IPS-20b (cell line): Measurements from ENCODE around the gene GTF2E1.
A peak's percentile ranks its signal among the peaks of the same experiment; 100 is the strongest.
"Not testable (repeated sequence)": the region's sequence is repeated elsewhere in the genome, so short reads cannot be mapped to it uniquely, and the experiment has no call there.

Experiments
- H3K27ac ChIP-seq: one replicate; pipeline ENCODE4 v1.5.1; 2013; ENCODE audit warnings: low read length
- H3K27me3 ChIP-seq: 2 replicates; pipeline ENCODE4 v1.6.1; 2013; ENCODE audit warnings: mild to moderate bottlenecking, low read length, inconsistent platforms; ENCODE audit not compliant: insufficient read depth
- H3K36me3 ChIP-seq: 2 replicates; pipeline ENCODE4 v1.6.1; 2013; ENCODE audit warnings: low read depth, mild to moderate bottlenecking, inconsistent platforms, low read length, moderate library complexity; ENCODE audit not compliant: insufficient read depth
- H3K4me1 ChIP-seq: 2 replicates; pipeline ENCODE4 v1.6.1; 2013; ENCODE audit warnings: mild to moderate bottlenecking, control low read depth, inconsistent platforms, low read length, moderate library complexity; ENCODE audit not compliant: insufficient read depth
- H3K4me3 ChIP-seq: 2 replicates; pipeline ENCODE4 v1.5.1; 2013; ENCODE audit warnings: mild to moderate bottlenecking, low read length, inconsistent platforms
- H3K9ac ChIP-seq: 2 replicates; pipeline ENCODE4 v1.6.1; 2013; ENCODE audit warnings: low read depth, mild to moderate bottlenecking, inconsistent platforms, low read length, moderate library complexity
- H3K9me3 ChIP-seq: 2 replicates; pipeline ENCODE4 v1.6.1; 2013; ENCODE audit warnings: mild to moderate bottlenecking, low read depth, low read length, inconsistent platforms; ENCODE audit not compliant: insufficient read depth

The GTF2E1 gene

GRCh38 chr3:120730576-120731542 lies 11.7 kb upstream of the GTF2E1 start:
- Histone ChIP-seq H3K4me3 (peak overlapping the region; percentile 11; the same call in 1 of the 2 replicates), H3K9me3 (peaks cover 3% of the 10 kb centered on the region; the same call in 1 of the 2 replicates), H3K36me3 (no peaks in the 10 kb centered on the region), H3K9ac (no peak overlapping the region), H3K4me1 (peaks cover 4% of the 10 kb centered on the region; the same call in 1 of the 2 replicates), H3K27ac (no peak overlapping the region), H3K27me3 (no peaks in the 10 kb centered on the region)

- Histone ChIP-seq H3K36me3 (peaks cover 17% of the 10 kb centered on the region), H3K9me3 (peaks cover 22% of the 10 kb centered on the region; the same call in 1 of the 2 replicates)
- H3K27ac ChIP-seq, H3K9ac ChIP-seq, H3K4me3 ChIP-seq, H3K4me1 ChIP-seq, H3K27me3 ChIP-seq: not testable (repeated sequence)
These were observed 4.5 kb upstream of the GTF2E1 start for GRCh38 chr3:120738006-120738405.

GRCh38 chr3:120741320-120741719 lies 1.2 kb upstream of the GTF2E1 start:
- H3K9ac ChIP-seq = peak overlapping the region; percentile 94; the same call in 1 of the 2 replicates
- peaks cover 19% of the 10 kb centered on the region; the same call in 1 of the 2 replicates for H3K9me3 ChIP-seq
- H3K27me3 ChIP-seq = no peaks in the 10 kb centered on the region
- H3K36me3 ChIP-seq = peaks cover 17% of the 10 kb centered on the region
- H3K27ac ChIP-seq = no peak overlapping the region
- H3K4me3 ChIP-seq = peak overlapping the region; percentile 91
- peaks cover 14% of the 10 kb centered on the region for H3K4me1 ChIP-seq

- Histone ChIP-seq H3K9me3 (peaks cover 19% of the 10 kb centered on the region; the same call in 1 of the 2 replicates), H3K4me3 (peak overlapping the region; percentile 91), H3K36me3 (peaks cover 17% of the 10 kb centered on the region), H3K27ac (no peak overlapping the region), H3K27me3 (no peaks in the 10 kb centered on the region), H3K4me1 (peaks cover 14% of the 10 kb centered on the region), H3K9ac (peak overlapping the region; percentile 94)
These were observed 727 bp upstream of the GTF2E1 start for GRCh38 chr3:120741837-120742197.

- Histone ChIP-seq H3K9me3 (peaks cover 11% of the 10 kb centered on the region; the same call in 1 of the 2 replicates), H3K4me3 (peak overlapping the region; percentile 91), H3K4me1 (peaks cover 14% of the 10 kb centered on the region), H3K9ac (peak overlapping the region; percentile 94), H3K27ac (peak overlapping the region; percentile 31), H3K36me3 (peaks cover 7% of the 10 kb centered on the region), H3K27me3 (no peaks in the 10 kb centered on the region)
These were observed 363 bp downstream of the GTF2E1 start for GRCh38 chr3:120742849-120743365.

- Histone ChIP-seq H3K4me3 (peak overlapping the region; percentile 91), H3K27me3 (no peaks in the 10 kb centered on the region), H3K9me3 (peaks cover 3% of the 10 kb centered on the region; the same call in 1 of the 2 replicates), H3K27ac (peak overlapping the region; percentile 31), H3K4me1 (peaks cover 14% of the 10 kb centered on the region), H3K9ac (peak overlapping the region; percentile 94), H3K36me3 (no peaks in the 10 kb centered on the region; the same call in 1 of the 2 replicates)
These were observed 1.1 kb downstream of the GTF2E1 start for GRCh38 chr3:120743556-120744195.

- no peaks in the 10 kb centered on the region for H3K27me3 ChIP-seq
- no peak overlapping the region for H3K27ac ChIP-seq
- H3K9me3 ChIP-seq = no peaks in the 10 kb centered on the region
- H3K36me3 ChIP-seq = peaks cover 3% of the 10 kb centered on the region; the same call in 1 of the 2 replicates
- no peak overlapping the region for H3K9ac ChIP-seq
- H3K4me1 ChIP-seq = peaks cover 17% of the 10 kb centered on the region
- H3K4me3 ChIP-seq = no peak overlapping the region
These were observed 2.9 kb downstream of the GTF2E1 start for GRCh38 chr3:120745466-120745865.

- Histone ChIP-seq H3K4me3 (no peak overlapping the region), H3K9me3 (no peaks in the 10 kb centered on the region), H3K36me3 (peaks cover 43% of the 10 kb centered on the region), H3K27me3 (no peaks in the 10 kb centered on the region), H3K4me1 (peaks cover 3% of the 10 kb centered on the region), H3K9ac (no peak overlapping the region), H3K27ac (no peak overlapping the region)
These were observed 7.3 kb downstream of the GTF2E1 start for GRCh38 chr3:120749843-120750242.

- Histone ChIP-seq H3K27me3 (no peaks in the 10 kb centered on the region), H3K9ac (no peak overlapping the region), H3K9me3 (no peaks in the 10 kb centered on the region), H3K4me1 (peaks cover 3% of the 10 kb centered on the region), H3K27ac (no peak overlapping the region), H3K4me3 (no peak overlapping the region), H3K36me3 (peaks cover 60% of the 10 kb centered on the region)
These were observed 9.7 kb downstream of the GTF2E1 start for GRCh38 chr3:120752230-120752629.

- no peak overlapping the region for H3K4me3 ChIP-seq
- H3K27me3 ChIP-seq = no peaks in the 10 kb centered on the region
- H3K27ac ChIP-seq = no peak overlapping the region
- peaks cover 3% of the 10 kb centered on the region for H3K4me1 ChIP-seq
- H3K9me3 ChIP-seq = no peaks in the 10 kb centered on the region
- H3K36me3 ChIP-seq = peaks cover 64% of the 10 kb centered on the region
- no peak overlapping the region for H3K9ac ChIP-seq
These were observed 10.3 kb downstream of the GTF2E1 start for GRCh38 chr3:120752865-120753264.

- no peaks in the 10 kb centered on the region for H3K27me3 ChIP-seq
- H3K4me3 ChIP-seq = no peak overlapping the region
- no peak overlapping the region for H3K27ac ChIP-seq
- peaks cover 3% of the 10 kb centered on the region for H3K4me1 ChIP-seq
- H3K9ac ChIP-seq = no peak overlapping the region
- peaks cover 64% of the 10 kb centered on the region for H3K36me3 ChIP-seq
- H3K9me3 ChIP-seq = no peaks in the 10 kb centered on the region
These were observed 11.3 kb downstream of the GTF2E1 start for GRCh38 chr3:120753810-120754209.
